SHP77 treated with DMSO at 0.1 percent for 48 hours (cell line): ENCODE data around the gene OS9.

Experiments
- DNase-seq: peaks from one replicate; lab custom pipeline; 2025; lab: John Stamatoyannopoulos, UW

OS9 gene

GRCh38 chr12:57754411-57755193 lies 60.7 kb downstream of the OS9 start, which contains the start of gene MARCHF9:
TSS of gene MARCHF9 (plus strand) at chr12:57755103. CDS start at chr12:57755529, 426 bp downstream.
- peak; percentile 28 for DNase-seq

DNA sequence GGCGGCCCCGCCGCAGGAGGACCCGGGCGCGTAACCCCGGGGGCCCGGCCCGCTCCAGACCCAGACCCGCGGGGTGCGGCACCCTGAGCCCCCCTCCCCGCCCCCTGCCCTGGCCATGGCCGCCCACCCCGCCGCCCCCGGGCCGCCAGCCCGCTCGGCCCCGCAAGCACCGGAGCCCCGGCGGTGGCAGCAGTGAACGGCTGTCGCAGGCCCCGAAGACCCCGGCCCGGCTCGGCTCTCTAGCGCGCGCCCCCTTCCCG lies 61.2 kb downstream of the OS9 start:
- DNase-seq: no peak

DNA sequence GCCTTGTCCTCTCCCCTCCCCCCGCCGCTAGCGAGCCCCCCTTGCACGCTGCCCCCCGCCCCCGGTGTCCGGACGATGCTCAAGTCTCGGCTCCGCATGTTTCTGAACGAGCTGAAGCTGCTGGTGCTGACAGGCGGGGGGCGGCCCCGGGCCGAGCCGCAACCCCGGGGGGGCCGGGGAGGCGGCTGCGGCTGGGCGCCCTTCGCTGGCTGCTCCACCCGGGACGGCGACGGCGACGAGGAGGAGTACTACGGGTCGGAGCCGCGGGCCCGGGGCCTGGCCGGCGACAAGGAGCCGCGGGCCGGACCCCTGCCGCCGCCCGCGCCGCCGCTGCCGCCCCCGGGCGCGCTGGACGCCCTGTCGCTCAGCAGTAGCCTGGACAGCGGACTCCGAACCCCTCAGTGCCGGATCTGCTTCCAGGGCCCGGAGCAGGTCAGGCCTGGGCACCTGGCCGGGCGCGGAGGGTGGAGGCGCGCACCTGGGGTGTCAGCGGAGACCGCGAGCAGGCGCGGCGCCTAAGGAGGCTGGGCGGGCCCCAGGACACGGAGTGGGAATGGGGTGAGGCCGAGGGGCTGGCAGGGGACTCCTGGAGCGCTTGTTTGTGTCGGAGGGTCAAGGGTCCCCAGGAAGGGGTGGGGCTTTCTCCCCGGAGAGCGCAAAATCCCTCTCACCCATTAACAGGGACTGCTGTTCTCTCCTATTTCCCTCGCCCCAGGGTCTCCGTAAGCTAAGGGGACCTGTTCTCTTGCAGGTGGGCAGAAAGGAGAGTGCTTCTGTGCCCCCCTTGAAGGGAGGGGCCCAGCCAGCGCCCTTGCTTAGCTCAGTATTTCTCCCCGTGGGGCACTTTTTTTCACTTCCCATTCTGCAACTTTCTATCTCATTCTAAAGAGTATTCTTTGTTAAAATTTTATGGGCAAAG lies 61.8 kb downstream of the OS9 start:
- DNase-seq: no peak

DNA sequence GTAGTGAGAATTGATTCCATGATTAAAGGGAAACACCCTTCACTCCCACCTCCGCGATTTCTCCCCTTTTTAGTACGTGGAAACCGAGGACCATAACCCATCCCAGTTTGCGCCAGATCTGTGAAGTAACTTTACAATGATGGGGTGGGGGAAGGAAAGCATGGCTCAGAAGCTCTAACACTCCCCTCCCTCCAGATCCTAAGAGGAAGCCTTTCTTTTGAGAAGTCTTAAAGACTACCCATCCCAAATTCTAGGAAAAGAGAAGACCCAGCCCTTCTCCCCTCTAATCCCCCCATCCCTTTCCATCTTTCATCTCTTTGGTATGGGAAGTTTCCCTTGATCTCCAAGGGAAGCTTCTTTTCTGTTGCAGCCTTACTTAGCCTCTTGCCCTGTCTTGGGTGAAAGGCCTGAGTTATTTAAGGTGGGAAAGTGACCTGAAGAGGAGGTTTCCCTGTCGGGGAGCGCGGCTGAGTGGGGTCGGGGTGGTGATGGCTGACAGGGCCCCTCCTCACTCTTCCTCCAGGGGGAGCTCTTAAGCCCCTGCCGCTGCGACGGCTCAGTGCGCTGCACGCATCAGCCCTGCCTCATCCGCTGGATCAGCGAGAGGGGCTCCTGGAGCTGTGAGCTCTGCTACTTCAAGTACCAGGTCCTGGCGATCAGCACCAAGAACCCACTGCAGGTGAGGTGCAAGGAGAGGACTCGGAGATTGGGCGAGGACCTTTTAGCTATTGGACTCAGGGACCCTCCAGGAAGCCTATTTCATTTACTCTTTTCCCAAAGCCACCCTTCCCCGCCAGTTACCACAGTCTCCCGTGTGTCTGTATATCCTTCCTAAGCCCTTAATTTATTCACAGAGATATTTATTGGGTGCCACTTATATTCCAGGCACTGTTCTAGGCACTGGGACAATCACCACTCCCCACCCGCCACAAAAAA lies 62.7 kb downstream of the OS9 start:
- DNase-seq: no peak

DNA sequence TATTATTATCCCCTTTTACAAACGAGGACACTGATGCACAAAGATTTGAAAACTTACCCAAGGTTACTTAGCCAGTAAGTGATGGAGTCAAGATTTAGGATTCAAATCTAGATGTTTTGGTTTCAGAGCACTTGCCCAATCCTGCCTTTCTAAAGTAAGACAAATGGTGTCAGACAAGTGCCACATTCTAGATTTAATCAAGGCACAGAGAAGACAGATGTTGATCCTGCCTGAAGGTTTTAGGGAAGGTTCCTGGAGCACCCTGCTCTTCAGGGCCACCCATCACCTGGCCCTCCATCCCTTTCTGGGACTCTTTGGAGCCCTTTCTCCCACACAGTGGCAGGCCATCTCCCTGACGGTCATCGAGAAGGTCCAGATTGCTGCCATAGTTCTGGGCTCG lies 63.8 kb downstream of the OS9 start:
- DNase-seq: no peak

DNA sequence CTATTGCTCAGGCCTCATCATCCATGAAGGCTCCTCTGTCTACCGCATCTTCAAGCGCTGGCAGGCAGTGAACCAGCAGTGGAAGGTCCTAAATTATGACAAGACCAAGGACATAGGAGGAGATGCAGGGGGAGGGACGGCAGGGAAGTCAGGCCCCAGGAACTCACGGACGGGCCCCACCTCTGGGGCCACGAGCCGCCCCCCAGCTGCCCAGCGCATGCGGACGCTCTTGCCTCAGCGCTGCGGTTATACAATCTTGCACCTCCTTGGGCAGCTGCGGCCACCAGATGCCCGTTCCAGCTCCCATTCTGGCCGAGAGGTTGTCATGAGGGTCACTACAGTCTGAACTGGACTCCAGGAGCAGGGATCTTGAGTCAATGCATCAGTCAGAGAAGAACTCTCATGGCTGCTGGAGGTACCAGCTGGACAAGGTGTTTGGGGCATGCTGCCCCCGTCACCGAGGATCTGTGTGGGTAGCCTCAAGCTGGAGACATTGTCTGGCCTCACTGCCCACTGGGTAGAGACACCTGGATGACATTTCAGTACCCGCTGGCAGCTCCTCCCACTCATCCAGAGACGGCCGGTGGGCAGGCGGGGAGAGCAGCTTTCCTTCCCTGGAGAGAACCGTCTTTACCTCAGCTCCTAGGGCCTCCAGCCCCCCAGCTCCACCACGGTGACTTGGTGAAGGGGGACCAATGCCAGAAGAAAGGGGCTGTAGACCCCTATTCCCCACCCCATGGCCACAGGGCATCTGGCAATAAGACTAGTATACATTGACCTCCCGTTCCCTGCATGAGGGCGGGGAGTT lies 64.8 kb downstream of the OS9 start:
- no peak for DNase-seq

DNA sequence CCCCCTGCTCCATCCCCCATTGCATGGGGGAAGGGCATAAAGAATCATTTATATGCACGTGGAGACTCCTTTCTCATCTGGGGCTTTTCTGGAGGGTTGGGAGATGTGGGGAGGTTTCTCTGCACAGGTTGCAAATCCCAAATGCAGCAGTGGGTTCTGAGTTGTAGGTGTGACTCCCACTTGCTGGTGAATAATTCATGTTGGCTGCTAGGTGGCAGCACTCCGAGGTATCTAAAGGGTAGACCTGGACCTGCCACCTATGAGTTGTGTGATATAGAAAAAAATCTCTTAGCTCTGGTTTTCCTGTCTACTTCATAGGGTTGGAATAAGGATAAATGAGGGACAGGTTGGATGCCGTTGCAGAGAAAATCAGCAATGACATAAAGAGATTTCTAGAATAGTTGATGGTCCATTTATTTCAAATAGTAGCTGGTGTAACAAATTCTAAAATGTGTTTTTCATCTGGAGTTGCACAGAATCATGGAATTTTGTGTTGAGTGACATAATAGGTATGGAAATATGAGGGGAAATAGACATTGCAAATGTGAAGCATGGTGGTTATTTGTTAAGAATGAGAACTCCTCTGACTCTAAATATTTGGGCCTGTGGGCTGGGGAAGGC lies 65.5 kb downstream of the OS9 start:
- no peak for DNase-seq

- no peak for DNase-seq
Measured at GRCh38 chr12:57760347-57760982, 66.5 kb downstream of the OS9 start.

DNA sequence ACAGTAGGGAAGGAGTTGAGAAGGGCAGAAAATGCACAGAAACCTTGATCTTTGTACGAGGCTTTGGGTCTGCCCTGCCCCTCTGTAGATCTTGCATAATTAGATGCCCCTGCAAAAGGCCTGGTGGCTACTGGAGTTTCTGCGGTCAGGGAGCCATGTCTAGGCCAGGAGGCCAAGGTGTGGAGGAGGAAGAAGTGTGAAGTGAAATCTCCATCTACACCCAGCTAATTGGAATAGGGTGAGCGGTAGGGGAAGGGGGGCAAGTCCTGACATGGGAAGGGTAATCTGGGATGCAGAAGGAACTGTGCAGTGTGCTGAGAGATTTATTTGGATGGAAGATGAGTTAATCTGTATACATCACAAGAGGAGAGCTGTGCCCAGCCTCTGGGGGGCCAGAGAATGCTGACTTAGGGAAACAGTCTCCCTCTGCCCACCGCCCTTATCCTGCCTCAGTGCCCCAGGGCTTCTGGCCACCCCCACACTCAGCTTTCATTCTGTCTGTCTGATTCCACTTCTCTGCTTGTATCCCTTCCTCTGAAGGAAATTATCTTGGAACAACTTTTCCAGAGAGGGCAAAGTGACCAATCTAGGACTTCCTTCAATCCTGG lies 67.6 kb downstream of the OS9 start:
- DNase-seq: no peak

GRCh38 chr12:57762463-57762862 lies 68.5 kb downstream of the OS9 start:
- DNase-seq: no peak

GRCh38 chr12:57763881-57764661 lies 70.1 kb downstream of the OS9 start:
- no peak for DNase-seq

GRCh38 chr12:57764662-57765002 lies 70.7 kb downstream of the OS9 start:
- DNase-seq: no peak

DNA sequence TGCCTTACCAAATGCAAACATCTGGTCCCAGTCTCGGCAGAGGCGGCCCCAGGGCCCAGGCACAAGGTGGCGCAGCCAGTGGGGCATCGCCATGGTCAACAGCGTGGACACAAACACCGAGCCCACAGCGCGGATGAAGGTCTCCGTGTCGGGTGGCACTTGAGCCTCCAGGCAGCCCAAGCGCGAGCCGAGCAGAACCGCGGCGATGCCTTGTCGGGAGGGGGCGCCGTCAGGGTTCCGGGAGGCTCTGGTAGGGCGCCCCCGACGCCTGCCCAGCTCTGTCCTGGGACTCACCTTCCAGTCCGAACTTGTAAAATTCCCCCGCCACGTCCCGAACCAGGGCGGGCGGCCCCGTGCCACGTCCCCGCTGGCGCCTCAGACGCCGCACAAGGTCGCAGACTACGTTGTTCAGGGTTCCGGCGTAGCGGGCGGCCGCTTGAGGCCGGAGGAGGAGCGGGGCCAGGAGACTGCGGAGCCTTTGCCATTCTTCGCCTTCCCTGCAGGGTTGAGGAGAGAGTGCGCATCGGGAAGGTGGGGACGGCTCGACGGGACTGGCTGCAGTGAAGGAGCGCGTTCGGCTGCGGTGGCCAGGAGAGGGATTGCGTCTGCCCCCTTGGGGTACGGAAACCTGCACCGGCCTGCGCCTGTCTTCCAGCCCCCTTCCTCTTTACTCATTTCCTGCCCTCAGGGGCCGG lies 71.2 kb downstream of the OS9 start:
- no peak for DNase-seq

DNA sequence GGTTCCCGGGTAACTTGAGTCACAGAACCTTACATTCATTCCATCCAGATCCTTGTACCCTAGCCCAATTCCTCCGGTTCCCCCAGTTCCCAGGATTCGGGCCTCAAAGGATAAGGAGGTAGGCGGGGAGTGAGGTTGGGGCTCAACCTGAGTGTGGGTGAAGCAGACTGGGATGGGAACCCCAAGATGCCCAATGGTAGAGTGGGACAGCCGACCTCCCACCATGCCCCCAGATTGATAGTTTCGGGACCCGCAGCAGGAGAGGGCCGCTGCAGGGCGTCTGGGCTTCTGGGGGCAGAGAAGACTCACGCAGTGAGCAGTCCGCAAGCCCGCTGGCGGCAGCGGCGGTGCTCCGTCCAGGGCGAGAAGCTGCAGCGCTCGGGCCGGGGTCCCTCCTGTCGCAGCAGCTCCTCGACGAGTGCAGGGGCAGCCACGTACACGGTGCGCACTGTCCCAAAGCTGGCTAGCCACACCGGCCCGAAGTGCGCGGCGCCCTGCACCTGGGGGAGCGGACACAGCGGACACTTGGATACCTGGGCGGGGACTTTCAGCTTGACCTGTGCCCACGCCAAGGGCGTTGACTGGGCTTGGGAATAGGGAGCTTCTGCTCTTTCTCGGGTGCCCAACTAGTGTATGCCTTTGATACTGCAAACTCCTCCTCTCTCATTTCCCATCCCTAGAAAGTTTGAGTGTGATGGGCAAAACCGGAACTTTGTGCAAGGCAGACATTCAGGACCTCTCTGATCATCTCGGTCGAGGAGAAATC lies 71.9 kb downstream of the OS9 start:
- no peak for DNase-seq

GRCh38 chr12:57766464-57767304 lies 72.8 kb downstream of the OS9 start, which contains the start of gene CYP27B1:
TSS of gene CYP27B1 (minus strand) at chr12:57767078. CDS start at chr12:57767041, 37 bp downstream.
- no peak for DNase-seq

GRCh38 chr12:57767305-57767698 lies 73.4 kb downstream of the OS9 start:
- no peak for DNase-seq

- no peak for DNase-seq
Measured at GRCh38 chr12:57767876-57768275, 73.9 kb downstream of the OS9 start.
